ENCODE results near the gene IL15. TPM values are rescaled to one million over a fixed set of nuclear protein-coding genes. Genes with fewer than 3 reads are reported as not detected.
"Not testable (repeated sequence)": the region's sequence is repeated elsewhere in the genome, so short reads cannot be mapped to it uniquely, and the experiment has no call there.

The IL15 gene
- 6.5 TPM for total RNA-seq

GRCh38 chr4:141636082-141636770 is at the start of gene IL15:
TSS of gene IL15 (plus strand) at chr4:141636583. CDS start at chr4:141719465, 82,882 bp downstream.
- Histone ChIP-seq H3K9me3 (ENCODE audit: low read depth, low read length) (no peaks in the 10 kb centered on the region), H3K4me1 (ENCODE audit: insufficient read depth, low read length) (peaks cover 33% of the 10 kb centered on the region), H3K27me3 (ENCODE audit: insufficient read depth, low read length) (peaks cover 6% of the 10 kb centered on the region), H3K4me3 (ENCODE audit: low read length) (peak within 1 kb of the TSS; percentile 84)

- Histone ChIP-seq H3K27me3 (ENCODE audit: insufficient read depth, low read length) (no peaks in the 10 kb centered on the region), H3K9me3 (ENCODE audit: low read depth, low read length) (peaks cover 8% of the 10 kb centered on the region), H3K4me1 (ENCODE audit: insufficient read depth, low read length) (no peaks in the 10 kb centered on the region), H3K4me3 (ENCODE audit: low read length) (no peak overlapping the region)
Measured at GRCh38 chr4:141587897-141588296, 48.5 kb upstream of the IL15 start.

- Histone ChIP-seq H3K4me3 (ENCODE audit: low read length) (no peak overlapping the region), H3K27me3 (ENCODE audit: insufficient read depth, low read length) (no peaks in the 10 kb centered on the region), H3K4me1 (ENCODE audit: insufficient read depth, low read length) (no peaks in the 10 kb centered on the region), H3K9me3 (ENCODE audit: low read depth, low read length) (no peaks in the 10 kb centered on the region)
Measured at GRCh38 chr4:141595531-141595930, 40.9 kb upstream of the IL15 start.

- H3K9me3 ChIP-seq (ENCODE audit: low read depth, low read length) = no peaks in the 10 kb centered on the region
- H3K4me3 ChIP-seq (ENCODE audit: low read length) = no peak overlapping the region
- no peaks in the 10 kb centered on the region for H3K4me1 ChIP-seq (ENCODE audit: insufficient read depth, low read length)
- H3K27me3 ChIP-seq (ENCODE audit: insufficient read depth, low read length) = no peaks in the 10 kb centered on the region
Measured at GRCh38 chr4:141599853-141600252, 36.5 kb upstream of the IL15 start.

GRCh38 chr4:141604683-141605082 is 31.7 kb upstream of the IL15 start:
- H3K9me3 ChIP-seq (ENCODE audit: low read depth, low read length); H3K4me1 ChIP-seq (ENCODE audit: insufficient read depth, low read length); H3K27me3 ChIP-seq (ENCODE audit: insufficient read depth, low read length); H3K4me3 ChIP-seq (ENCODE audit: low read length): not testable (repeated sequence)

GRCh38 chr4:141605425-141605856 is 30.9 kb upstream of the IL15 start:
- Histone ChIP-seq H3K4me3 (ENCODE audit: low read length) (no peak overlapping the region), H3K9me3 (ENCODE audit: low read depth, low read length) (no peaks in the 10 kb centered on the region), H3K4me1 (ENCODE audit: insufficient read depth, low read length) (no peaks in the 10 kb centered on the region), H3K27me3 (ENCODE audit: insufficient read depth, low read length) (no peaks in the 10 kb centered on the region)

GRCh38 chr4:141609243-141609642 is 27.1 kb upstream of the IL15 start:
- no peak overlapping the region for H3K4me3 ChIP-seq (ENCODE audit: low read length)
- H3K4me1 ChIP-seq (ENCODE audit: insufficient read depth, low read length) = no peaks in the 10 kb centered on the region

GRCh38 chr4:141610365-141610764 is 26.0 kb upstream of the IL15 start:
- no peak overlapping the region for H3K4me3 ChIP-seq (ENCODE audit: low read length)
- no peaks in the 10 kb centered on the region for H3K4me1 ChIP-seq (ENCODE audit: insufficient read depth, low read length)
- no peaks in the 10 kb centered on the region for H3K27me3 ChIP-seq (ENCODE audit: insufficient read depth, low read length)
- no peaks in the 10 kb centered on the region for H3K9me3 ChIP-seq (ENCODE audit: low read depth, low read length)

More at GRCh38 chr4:141609243-141609642, 27.1 kb upstream of the IL15 start:
- Histone ChIP-seq H3K9me3 (ENCODE audit: low read depth, low read length) (no peaks in the 10 kb centered on the region), H3K27me3 (ENCODE audit: insufficient read depth, low read length) (no peaks in the 10 kb centered on the region)

- H3K4me3 ChIP-seq (ENCODE audit: low read length) = no peak overlapping the region
- H3K27me3 ChIP-seq (ENCODE audit: insufficient read depth, low read length) = no peaks in the 10 kb centered on the region
- no peaks in the 10 kb centered on the region for H3K4me1 ChIP-seq (ENCODE audit: insufficient read depth, low read length)
- no peaks in the 10 kb centered on the region for H3K9me3 ChIP-seq (ENCODE audit: low read depth, low read length)
Measured at GRCh38 chr4:141614878-141615586, 21.4 kb upstream of the IL15 start.

GRCh38 chr4:141615587-141615918 is 20.8 kb upstream of the IL15 start:
- H3K4me1 ChIP-seq (ENCODE audit: insufficient read depth, low read length); H3K4me3 ChIP-seq (ENCODE audit: low read length); H3K27me3 ChIP-seq (ENCODE audit: insufficient read depth, low read length); H3K9me3 ChIP-seq (ENCODE audit: low read depth, low read length): not testable (repeated sequence)

GRCh38 chr4:141620715-141621114 is 15.7 kb upstream of the IL15 start:
- no peaks in the 10 kb centered on the region for H3K27me3 ChIP-seq (ENCODE audit: insufficient read depth, low read length)
- H3K9me3 ChIP-seq (ENCODE audit: low read depth, low read length) = no peaks in the 10 kb centered on the region
- no peak overlapping the region for H3K4me3 ChIP-seq (ENCODE audit: low read length)
- H3K4me1 ChIP-seq (ENCODE audit: insufficient read depth, low read length) = no peaks in the 10 kb centered on the region

- Histone ChIP-seq H3K9me3 (ENCODE audit: low read depth, low read length) (no peaks in the 10 kb centered on the region), H3K27me3 (ENCODE audit: insufficient read depth, low read length) (no peaks in the 10 kb centered on the region), H3K4me1 (ENCODE audit: insufficient read depth, low read length) (no peaks in the 10 kb centered on the region), H3K4me3 (ENCODE audit: low read length) (no peak overlapping the region)
Measured at GRCh38 chr4:141625023-141625422, 11.4 kb upstream of the IL15 start.

GRCh38 chr4:141630854-141631253 is 5.5 kb upstream of the IL15 start:
- Histone ChIP-seq H3K4me3 (ENCODE audit: low read length) (no peak overlapping the region), H3K9me3 (ENCODE audit: low read depth, low read length) (no peaks in the 10 kb centered on the region), H3K4me1 (ENCODE audit: insufficient read depth, low read length) (peaks cover 3% of the 10 kb centered on the region), H3K27me3 (ENCODE audit: insufficient read depth, low read length) (peaks cover 5% of the 10 kb centered on the region)

GRCh38 chr4:141635736-141636081 is 674 bp upstream of the IL15 start:
- H3K4me1 ChIP-seq (ENCODE audit: insufficient read depth, low read length) = peaks cover 30% of the 10 kb centered on the region
- H3K4me3 ChIP-seq (ENCODE audit: low read length) = peak overlapping the region; percentile 84
- H3K9me3 ChIP-seq (ENCODE audit: low read depth, low read length) = no peaks in the 10 kb centered on the region
- peaks cover 6% of the 10 kb centered on the region for H3K27me3 ChIP-seq (ENCODE audit: insufficient read depth, low read length)

GRCh38 chr4:141636771-141637460 is 533 bp downstream of the IL15 start:
- Histone ChIP-seq H3K27me3 (ENCODE audit: insufficient read depth, low read length) (peaks cover 6% of the 10 kb centered on the region), H3K9me3 (ENCODE audit: low read depth, low read length) (no peaks in the 10 kb centered on the region), H3K4me1 (ENCODE audit: insufficient read depth, low read length) (peaks cover 33% of the 10 kb centered on the region), H3K4me3 (ENCODE audit: low read length) (peak overlapping the region; percentile 84)

Data from mononuclear cell (primary cell).